SK-N-MC (cell line): Measurements from ENCODE around the gene NCR1.
"Not testable (repeated sequence)": the region's sequence is repeated elsewhere in the genome, so short reads cannot be mapped to it uniquely, and the experiment has no call there.

Experiments
- DNase-seq: peaks from one replicate; pipeline ENCODE4 v3.0.0-alpha.2; 2011; ENCODE audit warnings: low read depth, low spot score
- H3K27ac ChIP-seq: fragments of 200-600 bp; sonication (generic); 2 replicates; pipeline ENCODE4 v1.5.1; 2016; ENCODE audit warnings: mixed run types
- H3K36me3 ChIP-seq: fragments of 200-600 bp; sonication (generic); 2 replicates; pipeline ENCODE4 v1.6.1; 2017; ENCODE audit warnings: antibody characterized with exemption, low read length, mixed read lengths; ENCODE audit not compliant: insufficient read depth
- H3K4me3 ChIP-seq: fragments of 200-600 bp; sonication (generic); 2 replicates; pipeline ENCODE4 v1.5.1; 2016
- H3K9ac ChIP-seq: fragments of 200-600 bp; sonication (generic); 2 replicates; pipeline ENCODE4 v1.8.0; 2017; ENCODE audit warnings: mixed run types, mixed read lengths; ENCODE audit not compliant: insufficient read length
- H3K9me3 ChIP-seq: fragments of 200-600 bp; sonication (generic); 2 replicates; pipeline ENCODE4 v1.6.1; 2017; ENCODE audit warnings: low read depth, mild to moderate bottlenecking, antibody characterized with exemption, low read length, moderate library complexity, mixed read lengths
- EZH2 ChIP-seq: fragments of 200-600 bp; sonication (generic); IDR thresholded peaks from one replicate; pipeline ENCODE4 v1.6.1; 2017; ENCODE audit warnings: antibody characterized with exemption
- FOXP2 ChIP-seq: optimal IDR thresholded peaks from 2 replicates; pipeline ENCODE3; 2011; ENCODE audit warnings: mild to moderate bottlenecking, moderate library complexity; ENCODE audit not compliant: insufficient read depth; ENCODE audit errors: extremely low read length, control extremely low read depth
- POLR2AphosphoS5 ChIP-seq: IDR thresholded peaks from 2 replicates; pipeline ENCODE4 v1.6.1; 2012; ENCODE audit warnings: mild to moderate bottlenecking, low read depth, low read length, borderline replicate concordance

NCR1 gene, protein sequence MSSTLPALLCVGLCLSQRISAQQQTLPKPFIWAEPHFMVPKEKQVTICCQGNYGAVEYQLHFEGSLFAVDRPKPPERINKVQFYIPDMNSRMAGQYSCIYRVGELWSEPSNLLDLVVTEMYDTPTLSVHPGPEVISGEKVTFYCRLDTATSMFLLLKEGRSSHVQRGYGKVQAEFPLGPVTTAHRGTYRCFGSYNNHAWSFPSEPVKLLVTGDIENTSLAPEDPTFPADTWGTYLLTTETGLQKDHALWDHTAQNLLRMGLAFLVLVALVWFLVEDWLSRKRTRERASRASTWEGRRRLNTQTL

DNA sequence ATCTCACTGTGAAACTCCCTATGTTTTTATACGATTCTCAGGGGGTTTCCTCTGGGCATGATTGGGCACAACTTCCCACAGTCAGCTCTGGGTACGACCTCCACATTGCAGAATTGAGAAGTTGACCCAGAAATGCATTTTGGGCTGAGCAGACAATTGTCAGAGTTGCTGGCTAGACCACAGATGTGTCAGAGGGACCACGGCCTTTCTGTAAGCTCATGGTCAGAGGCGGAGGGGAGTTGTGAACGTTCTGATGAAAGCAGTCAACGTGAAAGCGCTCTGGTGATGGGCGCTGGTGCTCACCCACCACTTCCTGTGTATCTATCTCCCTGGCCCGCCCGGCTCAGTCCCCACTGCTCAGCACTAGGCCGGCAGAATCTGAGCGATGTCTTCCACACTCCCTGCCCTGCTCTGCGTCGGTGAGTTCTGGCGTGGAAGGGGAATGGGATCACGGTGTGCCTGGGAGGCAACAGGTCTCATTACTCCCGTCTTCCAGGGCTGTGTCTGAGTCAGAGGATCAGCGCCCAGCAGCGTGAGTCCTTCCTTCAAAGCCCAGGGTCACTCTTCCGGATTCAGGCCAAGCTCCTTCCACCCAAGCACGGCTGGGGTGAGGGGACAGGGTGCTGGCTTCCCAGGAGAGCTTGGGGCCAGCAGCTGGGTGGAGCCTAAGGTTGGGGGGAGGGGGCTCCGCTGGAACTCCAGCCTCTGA, at the start of gene NCR1:
Gene NCR1 (plus strand): TSS at position 346 of the 709 bp plus-strand sequence. CDS start 40 bp downstream, at position 386.
- H3K27ac ChIP-seq, result no peak within 1 kb of the TSS
- no peak for DNase-seq
- H3K36me3 ChIP-seq, result no peaks in the 10 kb centered on the region
- no peak within 1 kb of the TSS for H3K9ac ChIP-seq
- no peaks in the 10 kb centered on the region for H3K9me3 ChIP-seq
- no peak within 1 kb of the TSS for H3K4me3 ChIP-seq
- TF ChIP-seq FOXP2 (no peak), EZH2 (no peak)

GRCh38 chr19:54858476-54858875, 47.5 kb upstream of the NCR1 start:
- H3K9ac ChIP-seq, H3K9me3 ChIP-seq, H3K4me3 ChIP-seq, H3K27ac ChIP-seq, H3K36me3 ChIP-seq, DNase-seq: not testable (repeated sequence)

GRCh38 chr19:54859421-54859820, 46.5 kb upstream of the NCR1 start:
- not testable (repeated sequence) for H3K27ac ChIP-seq, DNase-seq, H3K9ac ChIP-seq, H3K9me3 ChIP-seq, H3K36me3 ChIP-seq, H3K4me3 ChIP-seq

- DNase-seq, H3K9ac ChIP-seq, H3K27ac ChIP-seq, H3K36me3 ChIP-seq, H3K9me3 ChIP-seq, H3K4me3 ChIP-seq: not testable (repeated sequence)
Measured at GRCh38 chr19:54863459-54863858, 42.5 kb upstream of the NCR1 start.

GRCh38 chr19:54871696-54872095, 34.3 kb upstream of the NCR1 start:
- no peak overlapping the region for H3K9ac ChIP-seq
- no peak for TF ChIP-seq EZH2
- H3K9me3 ChIP-seq, result no peaks in the 10 kb centered on the region
- no peaks in the 10 kb centered on the region for H3K36me3 ChIP-seq
- H3K4me3 ChIP-seq, result no peak overlapping the region
- no peak overlapping the region for H3K27ac ChIP-seq
- DNase-seq, result no peak

DNA sequence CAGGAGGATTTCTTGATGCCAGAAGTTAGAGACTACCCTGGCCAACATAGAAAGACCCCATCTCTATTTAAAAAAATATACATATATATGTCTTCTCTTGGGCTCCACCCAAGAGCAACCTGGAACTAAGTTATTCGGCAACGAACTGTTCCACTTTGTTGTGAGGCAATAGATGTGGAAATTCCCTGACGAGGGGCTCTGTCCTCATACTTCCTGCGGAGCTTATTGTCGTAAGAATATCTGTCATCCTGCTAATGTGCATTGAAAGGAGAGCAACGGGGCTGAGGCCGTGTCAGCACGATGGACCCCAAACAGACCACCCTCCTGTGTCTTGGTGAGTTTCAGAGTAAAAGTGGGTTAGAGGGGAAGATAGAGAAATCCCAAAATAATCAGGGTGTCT, 32.0 kb upstream of the NCR1 start, which contains the start of gene FCAR:
Gene FCAR (plus strand): TSS at position 246 of the 400 bp plus-strand sequence. CDS start 55 bp downstream, at position 301.
- Histone ChIP-seq H3K36me3 (no peaks in the 10 kb centered on the region), H3K9ac (no peak within 1 kb of the TSS), H3K27ac (no peak within 1 kb of the TSS), H3K4me3 (no peak within 1 kb of the TSS), H3K9me3 (no peaks in the 10 kb centered on the region)
- TF ChIP-seq EZH2 (no peak), FOXP2 (no peak), POLR2AphosphoS5 (no peak)
- no peak for DNase-seq

DNA sequence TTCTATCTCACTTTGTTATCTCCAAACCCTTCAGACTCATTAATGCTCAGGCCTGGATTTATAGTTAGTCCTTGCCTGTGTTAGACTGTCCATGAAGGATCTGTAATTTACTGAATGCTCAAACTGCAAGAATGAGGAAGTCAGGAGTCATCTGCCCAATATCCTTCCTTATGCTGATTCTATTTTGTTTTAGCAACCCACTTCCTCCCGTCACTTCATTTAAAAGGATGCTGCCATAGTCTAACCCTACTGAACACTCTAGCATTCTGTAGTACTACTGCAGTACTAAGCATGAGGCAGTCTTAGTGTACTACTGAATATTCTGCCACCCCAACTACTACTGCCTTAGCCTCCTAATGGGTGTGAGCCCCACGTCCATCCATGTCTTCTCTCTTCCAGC, 30.4 kb upstream of the NCR1 start:
- Histone ChIP-seq H3K9ac (no peak overlapping the region), H3K36me3 (no peaks in the 10 kb centered on the region), H3K4me3 (no peak overlapping the region), H3K27ac (no peak overlapping the region), H3K9me3 (no peaks in the 10 kb centered on the region)
- DNase-seq, result no peak
- TF ChIP-seq POLR2AphosphoS5 (no peak), FOXP2 (no peak), EZH2 (no peak)

- TF ChIP-seq EZH2, result no peak
- no peak for TF ChIP-seq POLR2AphosphoS5
- TF ChIP-seq FOXP2, result no peak
- DNase-seq, result no peak
- Histone ChIP-seq H3K9me3 (no peaks in the 10 kb centered on the region), H3K9ac (no peak overlapping the region), H3K4me3 (no peak overlapping the region), H3K36me3 (no peaks in the 10 kb centered on the region), H3K27ac (no peak overlapping the region)
Measured at GRCh38 chr19:54877471-54877870, 28.5 kb upstream of the NCR1 start.

GRCh38 chr19:54881884-54882283, 24.1 kb upstream of the NCR1 start:
- no peak for TF ChIP-seq EZH2
- TF ChIP-seq FOXP2, result no peak
- TF ChIP-seq POLR2AphosphoS5, result no peak
- H3K4me3 ChIP-seq, result no peak overlapping the region
- no peak for DNase-seq
- no peaks in the 10 kb centered on the region for H3K36me3 ChIP-seq
- no peak overlapping the region for H3K9ac ChIP-seq
- no peaks in the 10 kb centered on the region for H3K9me3 ChIP-seq
- no peak overlapping the region for H3K27ac ChIP-seq
